Thoracic aorta (tissue), 2 donors: ENCODE measurements around the gene CTNNBL1. TPM values are rescaled to one million over a fixed set of nuclear protein-coding genes. Genes with fewer than 3 reads are reported as not detected.

ENCODE experiments used
- ATAC-seq: fragments of 150-250 bp; one replicate; pipeline ENCODE4 v1.8.0; 2017; ENCODE audit warnings: low read depth; ENCODE audit not compliant: insufficient number of reproducible peaks, low FRiP score
- DNase-seq: peaks from one replicate; pipeline ENCODE4 v3.0.0-alpha.2; 2020; ENCODE audit warnings: low spot score
- H3K27ac ChIP-seq, 2 donors: fragments of 200-600 bp; sonication (generic); 1 replicate in 1 of 2; 2 replicates in 1 of 2; pipeline ENCODE4 v1.5.1; 2016; ENCODE audit warnings: mild to moderate bottlenecking in 2 of 2, moderate library complexity in 2 of 2
- H3K27me3 ChIP-seq: fragments of 200-600 bp; sonication (generic); replicated peaks from 2 replicates; pipeline ENCODE4 v1.6.0; 2016; ENCODE audit warnings: mild to moderate bottlenecking; ENCODE audit not compliant: insufficient read depth
- H3K36me3 ChIP-seq: fragments of 200-600 bp; sonication (generic); one replicate; pipeline ENCODE4 v1.5.1; 2016
- H3K4me1 ChIP-seq, 2 donors: fragments of 200-600 bp; sonication (generic); 1 replicate in 1 of 2; 2 replicates in 1 of 2; pipeline versions ENCODE4 v1.5.1 to v1.6.0; 2016; ENCODE audit warnings: low read depth in 2 of 2, mild to moderate bottlenecking in 1 of 2; ENCODE audit not compliant: control insufficient read depth in 1 of 2
- H3K4me3 ChIP-seq: fragments of 200-600 bp; sonication (generic); 2 replicates; pipeline ENCODE4 v1.5.1; 2016; ENCODE audit warnings: mild to moderate bottlenecking
- H3K9me3 ChIP-seq: fragments of 200-600 bp; sonication (generic); 2 replicates; pipeline ENCODE4 v1.5.1; 2016
- CTCF ChIP-seq: fragments of 200-600 bp; sonication (generic); IDR thresholded peaks from one replicate; pipeline ENCODE4 v1.5.1; 2019; ENCODE audit warnings: antibody characterized with exemption
- total RNA-seq, 2 donors: library from RNA; depleted of rRNA; stranded (reverse); fragments of >200 nt; gene quantifications; one replicate each; pipeline versions ENCODE4 v1.1.0 to v1.2.3, GENCODE V29; 2016

Gene CTNNBL1
- total RNA-seq, 2 donors from 2014 or later, result 22.6 to 34.3 TPM

- DNase-seq, result no peak
- no peak overlapping the region for H3K4me3 ChIP-seq
- no peak for TF ChIP-seq CTCF
- no peak for ATAC-seq
- H3K27ac ChIP-seq, result no peak overlapping the region
- H3K9me3 ChIP-seq, result no peaks in the 10 kb centered on the region
- H3K36me3 ChIP-seq, result peaks cover 16% of the 10 kb centered on the region
- H3K4me1 ChIP-seq, result no peaks in the 10 kb centered on the region
- no peaks in the 10 kb centered on the region for H3K27me3 ChIP-seq
Measured at GRCh38 chr20:37856932-37857660, 163.3 kb downstream of the CTNNBL1 start.

- Histone ChIP-seq H3K4me1 (no peaks in the 10 kb centered on the region), H3K27me3 (no peaks in the 10 kb centered on the region), H3K36me3 (peaks cover 24% of the 10 kb centered on the region), H3K9me3 (no peaks in the 10 kb centered on the region), H3K27ac (no peak overlapping the region), H3K4me3 (no peak overlapping the region)
- no peak for ATAC-seq
- TF ChIP-seq CTCF, result no peak
- no peak for DNase-seq
Measured at GRCh38 chr20:37859406-37860171, 165.8 kb downstream of the CTNNBL1 start.

- no peak for ATAC-seq
Measured at GRCh38 chr20:37863289-37863688, 169.5 kb downstream of the CTNNBL1 start.

GRCh38 chr20:37864298-37864697 lies 170.5 kb downstream of the CTNNBL1 start:
- H3K36me3 ChIP-seq, result peaks cover 33% of the 10 kb centered on the region
- no peaks in the 10 kb centered on the region for H3K4me1 ChIP-seq
- DNase-seq, result no peak
- H3K4me3 ChIP-seq, result no peak overlapping the region
- no peaks in the 10 kb centered on the region for H3K27me3 ChIP-seq
- no peaks in the 10 kb centered on the region for H3K9me3 ChIP-seq
- TF ChIP-seq CTCF, result no peak
- ATAC-seq, result no peak
- no peak overlapping the region for H3K27ac ChIP-seq

More at GRCh38 chr20:37863289-37863688, 169.5 kb downstream of the CTNNBL1 start:
- TF ChIP-seq CTCF, result no peak
- Histone ChIP-seq H3K36me3 (peaks cover 29% of the 10 kb centered on the region), H3K27ac (no peak overlapping the region), H3K4me1 (no peaks in the 10 kb centered on the region), H3K9me3 (no peaks in the 10 kb centered on the region), H3K27me3 (no peaks in the 10 kb centered on the region), H3K4me3 (no peak overlapping the region)
- no peak for DNase-seq

GRCh38 chr20:37866051-37866450 lies 172.2 kb downstream of the CTNNBL1 start:
- ATAC-seq (no peak), DNase-seq (no peak)
- Histone ChIP-seq H3K9me3 (no peaks in the 10 kb centered on the region), H3K36me3 (peaks cover 30% of the 10 kb centered on the region), H3K4me1 (no peaks in the 10 kb centered on the region), H3K27me3 (no peaks in the 10 kb centered on the region), H3K27ac (no peak overlapping the region), H3K4me3 (no peak overlapping the region)
- no peak for TF ChIP-seq CTCF
